Nephron (organoid): Measurements from ENCODE around the gene INSYN2B.

Source experiments
- H3K27ac Mint-ChIP-seq, 3 experiments: 2 replicates each; pipeline ENCODE4 v1.8.0; 2020; ENCODE audit warnings: mixed read lengths in 3 of 3, mild to moderate bottlenecking in 2 of 3, moderate library complexity in 1 of 3
- H3K27me3 Mint-ChIP-seq: 2 replicates; pipeline ENCODE4 v1.8.0; 2021; ENCODE audit warnings: low read depth, mild to moderate bottlenecking, moderate library complexity, mixed read lengths
- H3K36me3 Mint-ChIP-seq: 2 replicates; pipeline ENCODE4 v1.8.0; 2020; ENCODE audit warnings: low read depth, mixed read lengths
- H3K4me1 Mint-ChIP-seq: 2 replicates; pipeline ENCODE4 v1.8.0; 2020; ENCODE audit warnings: mixed read lengths
- H3K4me3 Mint-ChIP-seq, 3 experiments: 2 replicates each; pipeline ENCODE4 v1.8.0; 2020; ENCODE audit warnings: mild to moderate bottlenecking in 3 of 3, mixed read lengths in 3 of 3, moderate library complexity in 2 of 3
- H3K9me3 Mint-ChIP-seq: 2 replicates; pipeline ENCODE4 v1.8.0; 2020; ENCODE audit warnings: mixed read lengths
- CTCF ChIP-seq, 3 experiments: fragments of 200-600 bp; sonication (generic); IDR thresholded peaks; one replicate each; pipeline ENCODE4 v1.5.0; 2021; ENCODE audit warnings: antibody characterized with exemption in 3 of 3; ENCODE audit not compliant: unreplicated experiment in 3 of 3

INSYN2B gene

GRCh38 chr5:169864483-169864882 lies 115.8 kb downstream of the INSYN2B start:
- H3K27ac Mint-ChIP-seq: no peak overlapping the region
- no peak for TF ChIP-seq CTCF (IDR thresholded peaks at IDR 0.05; ENCODE audit: unreplicated experiment in 3 of 3)
- H3K27me3 Mint-ChIP-seq: peaks cover 17% of the 10 kb centered on the region
- no peak overlapping the region for H3K4me3 Mint-ChIP-seq
- no peaks in the 10 kb centered on the region for H3K9me3 Mint-ChIP-seq
- H3K36me3 Mint-ChIP-seq: no peaks in the 10 kb centered on the region
- peaks cover 18% of the 10 kb centered on the region for H3K4me1 Mint-ChIP-seq

- Mint-ChIP-seq H3K27ac (no peak overlapping the region), H3K27me3 (peaks cover 31% of the 10 kb centered on the region), H3K9me3 (peaks cover 6% of the 10 kb centered on the region), H3K4me1 (peaks cover 11% of the 10 kb centered on the region), H3K36me3 (no peaks in the 10 kb centered on the region), H3K4me3 (no peak overlapping the region)
- TF ChIP-seq CTCF (IDR thresholded peaks at IDR 0.05; ENCODE audit: unreplicated experiment in 3 of 3): no peak
These were observed 117.9 kb downstream of the INSYN2B start for GRCh38 chr5:169862391-169862811.

GRCh38 chr5:169861934-169862333 lies 118.4 kb downstream of the INSYN2B start:
- Mint-ChIP-seq H3K4me1 (peaks cover 11% of the 10 kb centered on the region), H3K4me3 (no peak overlapping the region), H3K27me3 (peaks cover 31% of the 10 kb centered on the region), H3K27ac (no peak overlapping the region), H3K36me3 (no peaks in the 10 kb centered on the region), H3K9me3 (peaks cover 6% of the 10 kb centered on the region)
- no peak for TF ChIP-seq CTCF (IDR thresholded peaks at IDR 0.05; ENCODE audit: unreplicated experiment in 3 of 3)

GRCh38 chr5:169861433-169861832 lies 118.9 kb downstream of the INSYN2B start:
- Mint-ChIP-seq H3K36me3 (no peaks in the 10 kb centered on the region), H3K9me3 (peaks cover 6% of the 10 kb centered on the region), H3K27me3 (peaks cover 31% of the 10 kb centered on the region), H3K4me3 (no peak overlapping the region), H3K27ac (no peak overlapping the region), H3K4me1 (peaks cover 11% of the 10 kb centered on the region)
- TF ChIP-seq CTCF (IDR thresholded peaks at IDR 0.05; ENCODE audit: unreplicated experiment in 3 of 3): no peak

- Mint-ChIP-seq H3K27ac (no peak overlapping the region), H3K4me3 (no peak overlapping the region), H3K36me3 (no peaks in the 10 kb centered on the region), H3K27me3 (peaks cover 26% of the 10 kb centered on the region), H3K4me1 (peaks cover 11% of the 10 kb centered on the region), H3K9me3 (peaks cover 6% of the 10 kb centered on the region)
- TF ChIP-seq CTCF (IDR thresholded peaks at IDR 0.05; ENCODE audit: unreplicated experiment in 3 of 3): no peak
These were observed 119.7 kb downstream of the INSYN2B start for GRCh38 chr5:169860585-169860984.

- no peak overlapping the region for H3K27ac Mint-ChIP-seq
- no peak overlapping the region for H3K4me3 Mint-ChIP-seq
- H3K4me1 Mint-ChIP-seq: peaks cover under 1% of the 10 kb centered on the region
- no peak for TF ChIP-seq CTCF (IDR thresholded peaks at IDR 0.05; ENCODE audit: unreplicated experiment in 3 of 3)
- H3K27me3 Mint-ChIP-seq: peaks cover 31% of the 10 kb centered on the region
- H3K36me3 Mint-ChIP-seq: peaks cover under 1% of the 10 kb centered on the region
- peaks cover 17% of the 10 kb centered on the region for H3K9me3 Mint-ChIP-seq
These were observed 123.7 kb downstream of the INSYN2B start for GRCh38 chr5:169856571-169856970.
